CD4-positive, alpha-beta T cell treated with Interleukin-4 for 1 hour (primary cell): ENCODE data around the gene TM7SF3.
A peak's percentile ranks its signal among the peaks of the same experiment; 100 is the strongest.
"Not testable (repeated sequence)": the region's sequence is repeated elsewhere in the genome, so short reads cannot be mapped to it uniquely, and the experiment has no call there.

Source experiments
- DNase-seq, 2 donors: peaks; one replicate each; pipeline ENCODE4 v3.0.0-alpha.2; 2020 to 2022

TM7SF3 gene, protein sequence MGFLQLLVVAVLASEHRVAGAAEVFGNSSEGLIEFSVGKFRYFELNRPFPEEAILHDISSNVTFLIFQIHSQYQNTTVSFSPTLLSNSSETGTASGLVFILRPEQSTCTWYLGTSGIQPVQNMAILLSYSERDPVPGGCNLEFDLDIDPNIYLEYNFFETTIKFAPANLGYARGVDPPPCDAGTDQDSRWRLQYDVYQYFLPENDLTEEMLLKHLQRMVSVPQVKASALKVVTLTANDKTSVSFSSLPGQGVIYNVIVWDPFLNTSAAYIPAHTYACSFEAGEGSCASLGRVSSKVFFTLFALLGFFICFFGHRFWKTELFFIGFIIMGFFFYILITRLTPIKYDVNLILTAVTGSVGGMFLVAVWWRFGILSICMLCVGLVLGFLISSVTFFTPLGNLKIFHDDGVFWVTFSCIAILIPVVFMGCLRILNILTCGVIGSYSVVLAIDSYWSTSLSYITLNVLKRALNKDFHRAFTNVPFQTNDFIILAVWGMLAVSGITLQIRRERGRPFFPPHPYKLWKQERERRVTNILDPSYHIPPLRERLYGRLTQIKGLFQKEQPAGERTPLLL

DNA sequence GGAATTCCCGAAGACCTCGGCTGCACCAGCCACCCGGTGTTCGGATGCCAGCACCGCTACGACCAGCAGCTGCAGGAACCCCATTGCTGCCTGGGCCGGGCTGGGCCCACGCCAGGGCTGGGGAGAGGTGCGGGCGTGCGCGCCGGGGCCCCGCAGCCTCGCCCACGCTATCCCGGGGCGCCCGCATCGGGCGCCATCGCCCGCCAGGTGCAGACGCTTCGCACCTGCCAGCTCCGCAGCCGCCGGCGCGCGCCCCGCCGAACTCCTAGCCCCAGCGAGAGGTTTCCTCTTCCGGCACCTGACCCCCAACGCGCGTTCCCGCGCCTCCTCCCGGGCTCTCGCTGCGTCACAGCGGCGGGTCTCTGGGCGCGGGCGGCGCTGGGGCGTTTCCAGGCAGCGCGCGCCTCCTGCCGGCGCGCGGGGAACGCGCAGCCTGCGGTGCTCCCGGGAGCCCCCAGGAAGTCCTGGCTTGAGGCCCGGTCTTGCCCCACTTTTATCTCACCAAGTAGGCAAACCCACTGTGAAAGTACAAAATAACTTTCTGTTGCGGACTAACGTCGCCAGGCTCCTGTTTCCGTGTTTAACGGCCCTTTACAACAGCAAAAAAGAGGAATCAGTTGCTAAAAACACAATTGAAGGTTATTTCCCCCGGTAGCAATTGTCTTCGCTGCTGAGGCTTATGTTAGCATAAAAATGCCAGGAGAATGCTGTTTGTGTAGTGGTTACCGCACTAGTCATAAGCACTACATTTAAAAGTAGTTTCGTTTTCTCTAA is at the start of gene TM7SF3:
TSS of gene TM7SF3 (minus strand) at position 300 of the 774 bp plus-strand sequence. CDS start at position 84, 216 bp downstream.
- peak; percentile 94 to 95 for DNase-seq

DNA sequence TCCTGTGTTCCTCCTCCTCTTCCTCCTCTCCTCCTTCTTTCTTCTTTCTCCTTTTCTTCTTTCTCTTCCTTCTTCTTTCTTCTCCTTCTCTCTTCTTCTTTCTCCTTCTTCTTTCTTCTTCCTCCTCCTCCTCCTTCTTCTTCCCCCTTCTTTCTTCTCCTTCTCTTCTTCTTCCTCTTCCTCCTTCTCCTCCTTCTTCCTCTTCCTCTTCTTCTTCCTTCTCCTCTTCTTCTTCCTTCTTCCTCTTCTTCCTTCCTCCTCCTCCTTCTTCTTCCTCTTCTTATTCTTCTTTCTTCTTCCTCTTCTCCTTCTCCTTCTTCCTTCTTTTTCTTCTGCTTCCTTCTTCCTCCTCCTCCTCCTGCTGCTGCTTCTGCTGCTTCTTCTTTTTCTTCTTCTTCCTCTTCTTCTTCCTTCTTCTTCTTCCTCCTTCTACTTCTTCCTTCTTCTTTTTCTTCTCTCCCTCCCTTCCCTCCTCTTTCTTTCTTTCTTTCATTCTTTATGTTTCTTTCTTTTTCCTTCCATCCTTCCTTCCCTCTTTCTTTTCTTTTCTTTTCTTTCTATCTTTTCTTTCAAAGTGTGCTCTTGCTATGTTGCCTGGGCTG is 49.2 kb upstream of the TM7SF3 start:
- DNase-seq: no peak

DNA sequence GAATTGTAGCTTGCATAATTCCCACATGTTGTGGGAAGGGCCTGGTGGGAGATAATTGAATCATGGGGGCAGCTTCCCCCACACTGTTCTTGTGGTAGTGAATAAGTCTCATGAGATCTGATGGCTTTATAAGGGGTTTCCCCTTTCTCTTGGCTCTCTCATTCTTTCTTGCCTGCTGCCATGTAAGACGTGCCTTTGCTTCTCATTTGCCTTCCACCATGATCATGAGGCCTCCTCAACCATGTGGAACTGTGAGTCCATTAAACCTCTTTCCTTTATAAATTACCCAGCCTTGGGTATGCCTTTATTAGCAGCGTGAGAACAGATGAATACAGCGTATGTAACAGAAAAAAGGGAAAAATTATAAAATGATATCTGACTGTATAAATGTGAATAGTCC is 47.1 kb upstream of the TM7SF3 start:
- no peak for DNase-seq

DNA sequence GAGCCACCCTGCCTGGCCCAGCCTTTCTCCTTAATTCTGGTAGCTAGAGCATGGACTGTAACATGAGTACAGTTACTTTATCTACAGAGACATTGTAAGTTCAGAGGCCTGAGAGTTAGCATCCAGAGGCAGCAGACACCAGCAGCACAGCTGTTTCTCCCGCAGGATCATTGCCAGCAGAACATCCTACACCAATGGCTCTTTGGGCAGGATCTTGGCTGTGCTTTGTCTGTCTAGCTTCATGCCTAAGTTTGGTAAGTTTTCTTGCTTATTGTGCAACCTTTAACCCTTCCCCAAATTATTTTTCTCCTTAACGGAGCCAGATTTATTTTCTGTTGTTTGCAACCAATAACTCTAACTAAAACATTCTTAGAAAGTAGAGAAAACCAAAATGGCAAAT is 46.6 kb upstream of the TM7SF3 start:
- no peak for DNase-seq

DNA sequence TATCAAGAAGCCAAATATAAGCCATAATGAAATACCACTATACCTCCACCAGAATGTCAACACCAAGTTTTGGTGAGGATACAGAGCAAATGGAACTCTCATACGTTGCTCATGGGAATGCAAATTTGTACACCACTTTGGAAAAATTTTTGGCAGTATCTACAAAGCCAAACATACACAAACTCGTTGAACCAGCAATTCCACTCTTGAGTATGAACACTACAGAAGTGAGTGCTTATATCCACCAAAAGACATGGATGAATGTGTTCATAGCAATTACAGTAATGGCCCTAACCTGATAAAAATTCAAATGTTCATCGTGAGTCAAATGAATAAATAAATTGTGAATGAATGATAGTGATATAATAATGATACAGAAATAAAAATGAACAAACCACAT is 43.4 kb upstream of the TM7SF3 start:
- no peak for DNase-seq

DNA sequence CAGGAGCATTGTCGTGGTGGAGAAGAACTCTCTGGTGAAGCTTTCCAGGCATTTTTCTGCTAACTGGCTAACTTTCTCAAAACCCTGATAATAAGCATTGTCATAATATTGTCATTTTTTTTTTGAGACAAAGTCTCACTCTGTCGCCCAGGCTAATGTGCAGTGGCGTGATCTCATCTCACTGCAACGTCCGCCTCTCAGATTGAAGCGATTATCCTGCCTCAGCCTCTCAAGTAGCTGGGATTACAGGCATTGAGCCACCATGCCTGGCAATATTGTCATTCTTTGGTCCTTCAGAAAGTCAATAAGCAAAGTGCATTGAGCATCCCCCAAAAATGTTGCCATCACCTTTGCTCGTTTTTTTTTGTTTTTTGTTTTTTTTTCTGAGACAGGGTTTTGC is 41.8 kb upstream of the TM7SF3 start:
- DNase-seq: no peak

DNA sequence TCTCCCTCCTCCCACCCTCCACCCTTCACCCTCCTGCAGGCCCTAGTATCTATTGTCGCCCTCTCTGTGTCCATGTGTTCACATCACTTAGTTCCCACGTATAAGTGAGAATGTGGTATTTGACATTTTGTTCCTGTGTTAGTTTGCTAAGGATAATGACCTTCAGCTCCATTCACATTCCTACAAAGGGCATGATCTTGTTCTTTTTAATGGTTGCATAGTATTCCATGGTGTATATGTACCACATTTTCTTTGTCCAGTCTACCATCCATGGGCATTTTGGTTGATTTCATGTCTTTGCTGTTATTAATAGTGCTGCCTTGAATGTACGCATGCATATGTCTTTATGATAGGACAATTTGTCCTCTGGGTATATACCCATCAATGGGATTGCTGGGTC is 38.6 kb upstream of the TM7SF3 start:
- DNase-seq: no peak

DNA sequence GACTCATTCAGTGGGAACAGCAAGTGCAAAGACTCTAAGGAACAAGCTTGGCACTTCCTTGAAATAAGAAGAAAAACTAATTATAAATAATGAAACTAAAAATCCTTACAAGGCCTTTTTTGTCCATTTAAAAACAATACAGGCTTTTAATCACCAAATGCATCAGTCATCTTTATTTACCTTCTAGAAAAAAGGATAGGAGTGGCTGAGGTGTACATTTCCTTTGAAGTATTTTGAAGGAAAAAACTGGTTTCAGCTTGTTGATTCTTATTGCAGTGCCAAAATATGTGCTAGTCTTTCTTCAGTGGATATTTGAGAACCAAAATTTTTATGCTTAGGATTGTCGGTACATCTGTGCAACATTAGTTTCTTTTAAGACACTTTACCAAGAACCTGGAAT is 38.0 kb upstream of the TM7SF3 start:
- DNase-seq: no peak

DNA sequence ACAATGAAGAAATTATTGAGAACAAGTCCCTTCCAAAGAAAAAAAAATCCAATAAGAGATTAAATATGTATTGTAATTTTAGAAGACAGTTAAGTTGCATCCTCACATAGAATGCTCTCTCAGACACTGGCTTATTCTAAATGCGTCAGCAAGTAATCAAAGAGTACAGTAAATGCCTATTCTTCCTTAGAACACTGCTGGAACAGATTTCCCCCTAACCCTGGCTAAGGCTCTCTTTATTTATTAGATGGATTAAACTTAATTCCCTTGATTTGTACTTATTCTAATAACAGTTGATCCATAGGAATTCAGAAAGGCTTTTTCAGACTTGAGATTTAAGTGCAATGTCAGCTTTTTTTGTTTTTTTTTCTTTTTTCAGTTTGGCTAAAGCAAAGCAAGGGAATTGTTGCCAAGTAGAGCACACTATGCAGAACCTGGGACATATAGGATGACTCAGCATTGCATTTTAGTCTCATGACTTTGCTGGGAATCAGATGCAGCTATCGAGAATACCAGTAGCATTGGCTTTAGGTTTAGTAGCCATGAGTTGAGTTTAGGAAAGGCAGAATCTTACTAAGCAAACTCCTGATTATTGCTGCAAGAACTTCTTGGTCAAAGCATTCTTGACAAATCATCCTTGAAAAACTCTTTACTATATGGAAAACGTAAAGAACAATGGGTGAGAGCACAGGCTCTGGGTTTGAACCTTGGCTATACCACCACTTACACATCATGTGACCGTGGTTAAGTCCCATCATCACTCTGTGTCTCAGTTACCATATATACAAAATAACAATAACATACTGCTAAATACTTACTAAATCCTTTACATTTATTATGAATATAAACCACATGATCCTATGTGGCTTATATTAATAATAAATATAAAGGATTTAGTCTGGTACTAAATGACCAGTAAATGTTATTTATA is 34.9 kb upstream of the TM7SF3 start:
- DNase-seq: no peak

DNA sequence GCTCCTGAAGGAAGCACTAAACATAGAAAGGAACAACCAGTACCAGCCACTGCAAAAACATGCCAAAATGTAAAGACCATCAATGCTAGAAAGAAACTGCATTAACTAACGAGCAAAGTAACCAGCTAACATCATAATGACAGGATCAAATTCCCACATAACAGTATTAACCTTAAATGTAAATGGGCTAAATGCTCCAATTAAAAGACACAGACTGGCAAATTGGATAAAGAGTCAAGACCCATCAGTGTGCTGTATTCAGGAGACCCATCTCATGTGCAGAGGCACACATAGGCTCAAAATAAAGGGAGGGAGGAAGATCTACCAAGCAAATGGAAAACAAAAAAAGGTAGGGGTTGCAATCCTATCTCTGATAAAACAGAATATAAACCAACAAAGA is 27.8 kb upstream of the TM7SF3 start:
- DNase-seq: not testable (repeated sequence)

DNA sequence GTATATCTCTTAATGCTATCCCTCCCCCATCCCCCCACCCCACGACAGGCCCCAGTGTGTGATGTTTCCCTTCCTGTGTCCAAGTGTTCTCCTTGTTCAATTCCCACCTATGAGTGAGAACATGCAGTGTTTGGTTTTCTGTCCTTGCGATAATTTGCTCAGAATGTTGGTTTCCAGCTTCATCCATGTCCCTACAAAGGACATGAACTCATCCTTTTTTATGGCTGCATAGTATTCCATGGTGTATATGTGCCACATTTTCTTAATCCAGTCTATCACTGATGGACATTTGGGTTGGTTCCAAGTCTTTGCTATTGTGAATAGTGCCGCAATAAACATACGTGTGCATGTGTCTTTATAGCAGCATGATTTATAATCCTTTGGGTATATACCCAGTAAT is 26.5 kb upstream of the TM7SF3 start:
- not testable (repeated sequence) for DNase-seq

DNA sequence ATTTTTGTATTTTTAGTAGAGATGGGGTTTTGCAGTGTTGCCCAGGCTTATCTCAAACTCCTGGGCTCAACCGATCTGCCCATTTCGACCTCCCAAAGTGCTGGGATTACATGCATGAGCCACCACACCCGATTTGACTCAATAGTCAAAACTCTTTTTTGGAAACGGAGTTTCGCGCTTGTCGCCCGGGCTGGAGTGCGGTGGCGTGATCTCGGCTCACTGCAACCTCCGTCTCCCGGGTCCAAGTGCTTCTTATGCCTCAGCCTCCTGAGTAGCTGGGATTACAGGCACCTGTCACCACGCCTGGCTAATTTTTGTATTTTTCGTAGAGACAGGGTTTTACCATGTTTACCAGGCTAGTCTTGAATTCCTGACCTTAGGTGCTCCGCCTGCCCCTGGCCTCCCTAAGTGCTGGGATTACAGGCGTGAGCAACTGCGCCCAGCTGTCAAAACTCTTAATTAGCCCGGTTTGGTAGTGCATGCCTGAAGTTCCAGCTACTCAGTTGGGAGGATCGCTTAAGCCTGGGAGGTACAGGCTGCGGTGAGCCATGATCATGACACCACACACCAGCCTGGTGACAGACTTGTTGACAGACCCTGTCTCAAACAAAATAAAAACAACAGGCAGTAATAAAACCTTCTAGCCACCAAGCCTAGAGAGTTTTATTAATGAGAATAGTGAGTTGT is 20.6 kb upstream of the TM7SF3 start:
- no peak for DNase-seq

DNA sequence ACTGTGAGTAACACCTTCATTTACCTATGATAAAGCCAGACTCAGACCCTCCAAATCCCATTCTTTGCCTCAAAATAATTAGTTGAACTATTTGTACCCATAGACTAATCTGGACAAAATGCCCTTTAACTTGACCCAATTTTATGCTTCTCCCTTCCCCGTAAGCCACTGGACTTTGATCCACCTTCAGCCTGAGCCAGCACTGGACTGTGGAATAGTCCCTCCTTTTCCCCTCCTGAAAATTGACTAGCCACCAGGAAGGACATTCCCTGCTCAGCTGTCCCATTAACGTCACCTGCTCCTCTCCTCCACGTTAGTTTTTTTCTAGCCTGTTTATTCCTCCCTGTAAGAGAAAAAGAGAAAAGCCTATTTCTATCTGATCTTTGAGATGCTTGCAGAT is 18.5 kb upstream of the TM7SF3 start:
- no peak for DNase-seq

DNA sequence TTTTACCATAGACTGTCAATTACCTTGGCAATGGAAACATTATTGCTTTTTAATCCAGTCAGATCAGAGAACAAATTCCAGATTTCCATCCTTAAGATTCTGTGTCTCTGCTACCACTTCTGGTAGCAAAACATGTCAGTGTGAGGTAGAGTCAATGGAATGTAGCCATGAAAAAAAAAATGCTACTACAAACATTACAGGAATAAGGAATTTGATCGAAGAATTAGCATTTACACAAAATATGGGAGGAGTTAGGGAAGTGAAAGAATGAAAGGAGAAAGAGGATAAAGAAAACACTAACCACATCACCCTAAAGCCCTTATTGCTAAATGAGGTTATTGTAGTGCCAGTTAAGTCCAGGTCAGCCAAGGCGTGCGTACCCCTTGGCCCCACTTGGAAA is 17.3 kb upstream of the TM7SF3 start:
- no peak for DNase-seq

DNA sequence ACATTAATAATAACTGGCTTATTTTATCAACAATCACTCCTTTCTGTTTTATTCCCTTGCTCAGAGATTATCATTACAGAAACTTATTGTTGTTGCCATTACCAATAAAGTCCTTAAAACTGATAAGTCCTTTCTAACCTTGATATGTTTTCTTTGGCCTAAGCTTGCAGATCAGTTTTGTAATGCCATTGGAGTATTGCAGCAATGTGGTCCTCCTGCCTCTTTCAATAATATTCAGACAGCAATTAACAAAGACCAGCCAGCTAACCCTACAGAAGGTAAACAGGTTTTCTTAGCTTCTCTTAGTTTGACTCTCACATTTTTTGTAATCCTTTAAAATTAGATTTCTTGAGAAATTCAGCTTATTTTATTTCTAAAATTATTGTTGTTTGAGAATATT is 12.1 kb upstream of the TM7SF3 start:
- DNase-seq: no peak

DNA sequence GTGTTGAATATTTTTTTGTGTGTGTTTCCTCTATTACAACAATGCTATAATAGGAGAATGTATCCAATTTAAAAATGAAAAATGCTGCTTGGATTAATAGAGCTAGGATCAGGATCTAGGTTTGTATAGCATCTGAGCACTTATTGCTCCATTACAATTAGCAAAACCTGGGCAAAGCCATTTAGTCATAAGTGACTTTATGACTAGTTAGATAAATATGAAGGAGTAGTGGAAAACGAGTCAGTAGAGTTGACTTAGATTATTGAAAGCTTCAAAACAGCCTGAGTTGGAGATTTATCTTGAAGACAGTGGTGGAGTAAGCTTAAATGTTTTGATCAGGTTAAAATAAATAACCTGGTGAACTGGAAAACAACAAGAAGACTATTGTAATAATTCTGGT is 10.9 kb upstream of the TM7SF3 start:
- no peak for DNase-seq

DNA sequence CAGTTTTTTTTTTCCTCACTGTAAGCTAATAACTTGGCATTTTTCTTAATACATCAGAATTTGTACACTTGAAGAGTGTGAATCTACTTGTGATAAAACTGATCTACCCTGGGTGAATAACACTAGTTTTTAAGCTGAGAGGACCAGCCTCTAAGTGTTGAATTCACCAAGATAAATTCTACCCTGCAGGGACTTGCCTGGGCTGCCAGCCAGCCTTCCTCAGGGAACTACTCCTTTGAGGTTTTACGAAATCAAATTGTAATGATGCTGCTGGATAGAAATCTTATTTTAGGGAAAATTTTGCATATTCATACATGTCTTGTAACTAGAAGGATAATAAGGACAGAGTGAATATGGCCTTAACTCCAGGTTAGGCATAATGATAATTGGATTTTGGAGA is 10.1 kb upstream of the TM7SF3 start:
- no peak for DNase-seq

DNA sequence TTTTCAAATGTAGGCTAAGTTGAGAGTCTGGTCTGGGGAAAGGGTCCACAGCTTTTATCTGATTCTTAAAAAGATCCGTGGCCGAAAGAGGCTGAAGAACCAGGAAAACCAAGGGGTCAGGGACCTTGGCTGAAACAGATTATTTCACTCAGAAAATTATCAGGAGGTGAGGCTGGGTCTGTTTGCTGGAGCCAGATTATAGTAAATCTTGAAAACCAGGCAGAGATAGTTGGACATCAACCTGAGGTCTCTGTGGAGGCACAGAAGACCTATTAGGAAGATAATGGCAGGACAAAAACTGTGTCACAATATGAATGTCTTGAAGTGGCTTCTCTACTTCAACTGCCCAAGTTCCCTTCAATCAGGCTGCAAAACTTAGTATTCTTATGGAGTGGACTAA is 6.6 kb upstream of the TM7SF3 start:
- no peak for DNase-seq

DNA sequence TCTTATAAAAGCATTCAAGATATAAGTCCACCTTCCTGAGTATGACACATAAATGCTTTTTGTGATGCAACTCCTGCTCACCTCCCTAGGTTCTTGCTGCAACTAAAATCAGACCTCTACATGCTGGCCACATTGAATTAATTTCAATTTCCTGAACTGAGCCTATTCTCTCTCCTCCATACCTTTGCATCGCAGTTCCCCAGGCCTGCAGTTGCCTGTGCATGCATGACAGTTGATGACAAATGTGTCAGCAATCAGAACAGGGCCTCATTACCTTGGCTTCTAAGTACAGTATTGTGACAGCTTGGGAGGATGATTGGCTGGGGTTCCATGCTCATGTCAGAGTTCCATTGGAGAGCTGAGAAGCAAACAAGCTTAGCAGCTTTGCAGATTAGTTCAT is 3.9 kb upstream of the TM7SF3 start:
- DNase-seq: no peak

DNA sequence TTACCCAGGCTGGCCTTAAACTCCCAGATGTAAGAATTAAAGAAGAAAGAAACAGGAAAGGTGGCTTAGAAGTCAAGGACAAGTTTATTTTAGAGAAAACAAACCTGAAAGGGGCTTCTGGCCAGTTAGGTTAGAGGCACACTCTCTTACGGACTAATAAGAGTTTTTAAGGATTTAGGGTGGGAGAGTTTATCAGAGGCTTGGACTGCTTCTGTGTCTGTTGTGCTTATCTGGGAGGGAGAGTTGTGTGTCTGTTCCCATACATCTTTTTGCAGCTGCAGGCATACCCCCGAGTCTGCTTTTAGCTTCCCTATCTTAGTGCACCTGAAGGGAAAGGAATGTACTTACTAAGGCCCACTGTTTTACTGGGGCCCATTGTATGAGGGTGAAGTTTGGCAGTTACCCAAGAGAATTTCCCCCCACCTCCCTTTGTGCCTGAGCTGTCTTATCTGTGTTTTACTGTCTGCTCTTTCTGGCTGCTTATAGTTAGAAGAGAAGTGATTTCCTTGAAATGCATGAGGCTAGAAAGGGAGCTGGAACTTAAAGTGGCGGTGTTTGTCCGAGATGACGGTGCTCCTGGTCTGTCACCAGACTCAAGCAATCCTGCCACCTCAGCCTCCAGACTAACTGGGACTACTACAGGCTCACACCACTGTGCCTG is 3.1 kb upstream of the TM7SF3 start:
- DNase-seq: not testable (repeated sequence)

DNA sequence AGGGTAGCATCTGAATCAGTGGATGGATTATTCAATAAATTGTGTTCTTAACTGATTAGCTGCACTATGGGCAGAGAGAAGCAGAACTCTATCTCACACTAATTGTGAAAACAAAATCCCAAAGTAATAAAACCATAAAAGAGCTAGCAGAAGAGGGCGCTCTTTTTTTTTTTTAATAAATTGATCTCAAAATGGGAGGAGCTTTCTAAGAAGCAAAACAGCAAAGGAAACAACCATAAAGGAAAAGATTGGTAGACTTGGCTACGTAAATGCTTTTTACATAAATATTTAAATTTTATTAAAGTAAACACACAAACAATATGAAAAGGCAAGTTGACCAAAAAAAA is 1.5 kb upstream of the TM7SF3 start:
- DNase-seq: peak in 1 of 2 donors; percentile 68
